Measurements from ENCODE around the gene PITHD1. TPM values are rescaled to one million over a fixed set of nuclear protein-coding genes. Genes with fewer than 3 reads are reported as not detected.

PITHD1 gene
- total and polyA plus RNA-seq, 2 donors (not counting 3 experiments of a cell fraction or from before 2014, with no cell fraction given) = 35.8 to 43.1 TPM

- intact Hi-C loops (cut with micrococcal nuclease) = no loop called here
Measured at GRCh38 chr1:23836037-23836436, 57.8 kb downstream of the PITHD1 start.

More at GRCh38 chr1:23836037-23836436, 57.8 kb downstream of the PITHD1 start:
- Histone ChIP-seq H3K79me2 (ENCODE audit: control insufficient read depth, insufficient read depth, low read length) (no peaks in the 10 kb centered on the region), H3K4me2 (ENCODE audit: insufficient read depth, low read length) (no peak overlapping the region), H3K9ac (replicated peaks; ENCODE audit: extremely low read depth, insufficient read depth, low read length) (no peak overlapping the region), H3K4me3 (replicated peaks in 1 of 3; ENCODE audit: insufficient read depth in 1 of 3, low read depth in 1 of 3, low read length in 3 of 3) (no peak overlapping the region), H3K27ac (ENCODE audit: insufficient read depth, low read depth, low read length) (no peak overlapping the region), H3K27me3 (ENCODE audit: control insufficient read depth in 2 of 2, insufficient read depth in 2 of 2, low read length in 2 of 2) (peaks cover 0 to 5% of the 10 kb centered on the region in 2 experiments), H3K4me1 (ENCODE audit: control insufficient read depth, extremely low read depth, insufficient read depth, low read length) (no peaks in the 10 kb centered on the region), H3K36me3 (ENCODE audit: control insufficient read depth in 2 of 2, extremely low read depth in 1 of 2, insufficient read depth in 2 of 2, low read length in 2 of 2) (no peaks in the 10 kb centered on the region), H2AFZ (ENCODE audit: low read depth, low read length) (no peak overlapping the region), H3K9me3 (replicated peaks; ENCODE audit: control insufficient read depth, insufficient read depth, low read length) (no peaks in the 10 kb centered on the region), H3K9me1 (replicated peaks; ENCODE audit: control insufficient read depth, extremely low read depth, insufficient read depth, low read length) (no peaks in the 10 kb centered on the region), H4K20me1 (replicated peaks; ENCODE audit: control insufficient read depth, extremely low read depth, insufficient read depth, low read length) (no peaks in the 10 kb centered on the region)
- FAIRE-seq (no peak), DNase-seq (ENCODE audit: low read depth, low spot score) (no peak)
- TF ChIP-seq JUN (IDR thresholded peaks at IDR 0.05; ENCODE audit: borderline replicate concordance, insufficient read depth, insufficient read length, low read depth) = no peak
- no peak for TF ChIP-seq MAX (IDR thresholded peaks at IDR 0.05; ENCODE audit: insufficient read depth, insufficient read length)
- no peak for TF ChIP-seq GATA2 (IDR thresholded peaks at IDR 0.05; ENCODE audit: insufficient read depth, insufficient read length, low read depth, low read length)
- TF ChIP-seq EZH2 (IDR thresholded peaks at IDR 0.05; ENCODE audit: borderline replicate concordance, low read depth, low read length, severe bottlenecking) = no peak
- TF ChIP-seq POLR2AphosphoS5 (IDR thresholded peaks at IDR 0.05; ENCODE audit: insufficient read depth, low read depth, low read length) = no peak
- TF ChIP-seq CTCF (IDR thresholded peaks at IDR 0.05; ENCODE audit: extremely low read depth in 1 of 2, insufficient read depth in 1 of 2, low read depth in 1 of 2, low read length in 2 of 2) = no peak
- TF ChIP-seq MYC (IDR thresholded peaks at IDR 0.05; ENCODE audit: low read depth, low read length) = no peak
- TF ChIP-seq POLR2A (IDR thresholded peaks at IDR 0.05; ENCODE audit: low read depth, low read length) = no peak
- TF ChIP-seq FOS (IDR thresholded peaks at IDR 0.05; ENCODE audit: borderline replicate concordance, insufficient read depth, low read length) = no peak
- dilution Hi-C loops (cut with MboI; ENCODE audit: extremely low pct_ligation_motif_present, low sequenced_read_pairs) = no loop called here
- CTCF ChIA-PET = interaction anchor here (0.7 kb wide), 1 partner anchor 1617 kb away, joined by 3 read pairs; no protein-coding TSS in a partner anchor
- POLR2A ChIA-PET = no interaction called here
- BruUV-seq (replicated peaks) = no TSS peak

Other genes with a start within 250 kb of the PITHD1 start
- gene E2F2, start 247.2 kb upstream of the PITHD1 start, total RNA-seq = 5.0 and 5.6 TPM in 2 replicates
- gene E2F2, start 247.2 kb upstream of the PITHD1 start, polyA plus RNA-seq = 0.83 and 1.1 TPM in 2 replicates
- 277 and 310 TPM in 2 replicates for gene ID3, start 218.9 kb upstream of the PITHD1 start, total RNA-seq
- 783 and 971 TPM in 2 replicates for gene ID3, start 218.9 kb upstream of the PITHD1 start, polyA plus RNA-seq
- gene RPL11, start 86.6 kb upstream of the PITHD1 start, total RNA-seq = 1,084 and 1,169 TPM in 2 replicates
- gene RPL11, start 86.6 kb upstream of the PITHD1 start, polyA plus RNA-seq = 656 and 861 TPM in 2 replicates
- gene ELOA, start 34.9 kb upstream of the PITHD1 start, total RNA-seq = 41.0 and 42.6 TPM in 2 replicates
- gene ELOA, start 34.9 kb upstream of the PITHD1 start, polyA plus RNA-seq = 10.8 and 11.9 TPM in 2 replicates
- 110 TPM in 2 replicates for gene LYPLA2, start 12.7 kb downstream of the PITHD1 start, total RNA-seq
- gene LYPLA2, start 12.7 kb downstream of the PITHD1 start, polyA plus RNA-seq = 137 and 173 TPM in 2 replicates
- 39.2 and 42.9 TPM in 2 replicates for gene GALE, start 22.3 kb downstream of the PITHD1 start, total RNA-seq
- 57.7 and 64.7 TPM in 2 replicates for gene GALE, start 22.3 kb downstream of the PITHD1 start, polyA plus RNA-seq
- gene HMGCL, start 47.0 kb downstream of the PITHD1 start, total RNA-seq = 23.9 and 24.2 TPM in 2 replicates
- 26.2 and 30.0 TPM in 2 replicates for gene HMGCL, start 47.0 kb downstream of the PITHD1 start, polyA plus RNA-seq
- 4.3 and 4.9 TPM in 2 replicates for gene FUCA1, start 89.9 kb downstream of the PITHD1 start, total RNA-seq
- 5.6 and 6.6 TPM in 2 replicates for gene FUCA1, start 89.9 kb downstream of the PITHD1 start, polyA plus RNA-seq
- not detected in 2 replicates for gene CNR2, start 134.9 kb downstream of the PITHD1 start, total RNA-seq
- not detected in 2 replicates for gene CNR2, start 134.9 kb downstream of the PITHD1 start, polyA plus RNA-seq
- 77.8 and 107 TPM in 2 replicates for gene PNRC2, start 181.4 kb downstream of the PITHD1 start, total RNA-seq
- gene PNRC2, start 181.4 kb downstream of the PITHD1 start, polyA plus RNA-seq = 36.3 and 70.2 TPM in 2 replicates
- 124 and 125 TPM in 2 replicates for gene SRSF10, start 201.9 kb downstream of the PITHD1 start, total RNA-seq
- gene SRSF10, start 201.9 kb downstream of the PITHD1 start, polyA plus RNA-seq = 81.2 and 135 TPM in 2 replicates